DND-41 (cell line): ENCODE measurements around the gene PCMTD2.

Source experiments
- ATAC-seq: fragments of 200-7000 bp; cut with Tn5 transposase; 3 replicates; pipeline ENCODE4 v1.9.1; 2021; ENCODE audit warnings: low read depth; ENCODE audit not compliant: insufficient read depth
- DNase-seq: peaks from one replicate; pipeline ENCODE4 v3.0.0-alpha.2; 2020
- H2AFZ ChIP-seq: 2 replicates; pipeline ENCODE4 v1.6.0; 2012; ENCODE audit warnings: low read depth, low read length
- H3K27ac ChIP-seq: 2 replicates; pipeline ENCODE4 v1.5.1; 2012; ENCODE audit warnings: low read length, inconsistent platforms
- H3K27me3 ChIP-seq: fragments of 200-600 bp; sonication (generic); 2 replicates; pipeline ENCODE4 v1.6.0; 2012; ENCODE audit warnings: low read length, mild to moderate bottlenecking, inconsistent platforms; ENCODE audit not compliant: insufficient read depth, poor library complexity
- H3K36me3 ChIP-seq: 2 replicates; pipeline ENCODE4 v1.5.1; 2012; ENCODE audit warnings: low read length, inconsistent platforms; ENCODE audit not compliant: insufficient read depth
- H3K4me1 ChIP-seq: 2 replicates; pipeline ENCODE4 v1.5.1; 2012; ENCODE audit warnings: mild to moderate bottlenecking, low read length; ENCODE audit not compliant: insufficient read depth
- H3K4me2 ChIP-seq: 2 replicates; pipeline ENCODE4 v1.6.0; 2012; ENCODE audit warnings: mild to moderate bottlenecking, moderate library complexity, low read length, inconsistent platforms; ENCODE audit not compliant: insufficient read depth
- H3K4me3 ChIP-seq, 2 experiments: fragments of 200-600 bp in 1 of 2; shearing (Covaris generic) in 1 of 2; 2 replicates each; pipeline ENCODE4 v1.5.1; 2012 to 2016; ENCODE audit warnings: inconsistent platforms in 2 of 2, low read length in 2 of 2, mild to moderate bottlenecking in 2 of 2, low read depth in 1 of 2, moderate library complexity in 1 of 2
- H3K79me2 ChIP-seq: 2 replicates; pipeline ENCODE4 v1.6.0; 2012; ENCODE audit warnings: low read length, inconsistent platforms; ENCODE audit not compliant: insufficient read depth
- H3K9ac ChIP-seq: 2 replicates; pipeline ENCODE4 v1.6.0; 2012; ENCODE audit warnings: low read depth, mild to moderate bottlenecking, inconsistent platforms, low read length, moderate library complexity
- H3K9me3 ChIP-seq: 2 replicates; pipeline ENCODE4 v1.5.1; 2012; ENCODE audit warnings: low read length, moderate library complexity, mild to moderate bottlenecking, inconsistent platforms; ENCODE audit not compliant: insufficient read depth, severe bottlenecking
- H4K20me1 ChIP-seq: 2 replicates; pipeline ENCODE4 v1.6.0; 2012; ENCODE audit warnings: low read length; ENCODE audit not compliant: insufficient read depth
- EZH2 ChIP-seq: IDR thresholded peaks from 3 replicates; pipeline ENCODE4 v1.6.1; 2012; ENCODE audit warnings: borderline replicate concordance, low read depth, mild to moderate bottlenecking, moderate library complexity, low read length, inconsistent platforms; ENCODE audit not compliant: severe bottlenecking
- TF ChIP-seq, protein P1 (sequence below): IDR thresholded peaks from 2 replicates; pipeline ENCODE4 v1.5.1; 2012; ENCODE audit warnings: borderline replicate concordance, low read length, moderate library complexity, mild to moderate bottlenecking; ENCODE audit not compliant: poor library complexity, severe bottlenecking; ENCODE audit errors: extremely low read depth

PCMTD2 gene

DNA sequence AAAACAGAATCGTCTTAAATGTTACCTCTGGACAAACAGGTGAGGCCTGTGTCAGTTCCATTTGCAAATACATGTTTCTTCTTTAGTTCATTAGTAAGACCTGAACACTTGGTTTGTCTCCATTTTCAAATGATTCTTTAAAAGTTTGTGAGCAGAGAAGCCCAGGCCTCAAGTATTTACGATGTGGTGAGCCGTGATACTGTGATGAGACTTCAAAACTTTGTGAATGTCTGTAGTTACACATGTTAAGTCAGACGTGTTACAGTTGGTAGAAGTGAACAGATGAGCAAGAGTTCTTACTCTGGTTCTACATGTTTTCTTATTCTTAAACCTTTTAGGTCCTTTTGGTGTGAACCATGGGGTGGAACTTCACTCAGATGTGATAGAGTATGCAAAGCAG lies 8.5 kb downstream of the PCMTD2 start:
- H3K4me2 ChIP-seq: no peak overlapping the region
- H4K20me1 ChIP-seq: peaks cover 21% of the 10 kb centered on the region
- no peak overlapping the region for H2AFZ ChIP-seq
- no peaks in the 10 kb centered on the region for H3K27me3 ChIP-seq
- DNase-seq: no peak
- TF ChIP-seq, protein P1, sequence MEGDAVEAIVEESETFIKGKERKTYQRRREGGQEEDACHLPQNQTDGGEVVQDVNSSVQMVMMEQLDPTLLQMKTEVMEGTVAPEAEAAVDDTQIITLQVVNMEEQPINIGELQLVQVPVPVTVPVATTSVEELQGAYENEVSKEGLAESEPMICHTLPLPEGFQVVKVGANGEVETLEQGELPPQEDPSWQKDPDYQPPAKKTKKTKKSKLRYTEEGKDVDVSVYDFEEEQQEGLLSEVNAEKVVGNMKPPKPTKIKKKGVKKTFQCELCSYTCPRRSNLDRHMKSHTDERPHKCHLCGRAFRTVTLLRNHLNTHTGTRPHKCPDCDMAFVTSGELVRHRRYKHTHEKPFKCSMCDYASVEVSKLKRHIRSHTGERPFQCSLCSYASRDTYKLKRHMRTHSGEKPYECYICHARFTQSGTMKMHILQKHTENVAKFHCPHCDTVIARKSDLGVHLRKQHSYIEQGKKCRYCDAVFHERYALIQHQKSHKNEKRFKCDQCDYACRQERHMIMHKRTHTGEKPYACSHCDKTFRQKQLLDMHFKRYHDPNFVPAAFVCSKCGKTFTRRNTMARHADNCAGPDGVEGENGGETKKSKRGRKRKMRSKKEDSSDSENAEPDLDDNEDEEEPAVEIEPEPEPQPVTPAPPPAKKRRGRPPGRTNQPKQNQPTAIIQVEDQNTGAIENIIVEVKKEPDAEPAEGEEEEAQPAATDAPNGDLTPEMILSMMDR: no peak
- no peak for TF ChIP-seq EZH2
- H3K79me2 ChIP-seq: peaks cover 55% of the 10 kb centered on the region
- H3K9ac ChIP-seq: no peak overlapping the region
- no peaks in the 10 kb centered on the region for H3K4me1 ChIP-seq
- H3K9me3 ChIP-seq: no peaks in the 10 kb centered on the region
- peaks cover 59% of the 10 kb centered on the region for H3K36me3 ChIP-seq
- no peak for ATAC-seq
- no peak overlapping the region for H3K27ac ChIP-seq
- no peak overlapping the region for H3K4me3 ChIP-seq

DNA sequence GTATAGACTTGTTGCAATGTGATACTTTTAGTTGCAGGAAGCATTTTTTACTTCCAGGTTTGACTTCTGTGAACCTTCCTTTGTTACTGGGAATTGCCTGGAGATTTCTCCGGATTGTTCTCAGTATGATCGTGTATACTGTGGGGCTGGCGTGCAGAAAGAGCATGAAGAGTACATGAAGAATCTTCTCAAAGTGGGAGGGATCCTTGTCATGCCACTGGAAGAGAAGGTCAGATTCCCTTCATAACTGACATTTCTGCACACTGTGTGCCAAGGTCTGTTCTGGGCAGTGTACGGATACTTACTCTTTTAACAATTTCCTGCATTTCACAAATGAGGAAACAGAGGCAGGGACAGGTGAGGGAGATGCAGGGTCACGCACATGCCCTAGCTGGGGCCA lies 9.7 kb downstream of the PCMTD2 start:
- Histone ChIP-seq H4K20me1 (peaks cover 25% of the 10 kb centered on the region), H3K4me1 (no peaks in the 10 kb centered on the region), H3K4me2 (no peak overlapping the region), H3K4me3 (no peak overlapping the region), H3K9ac (no peak overlapping the region), H3K27ac (no peak overlapping the region), H3K9me3 (no peaks in the 10 kb centered on the region), H3K27me3 (no peaks in the 10 kb centered on the region), H2AFZ (no peak overlapping the region), H3K79me2 (peaks cover 55% of the 10 kb centered on the region), H3K36me3 (peaks cover 62% of the 10 kb centered on the region)
- DNase-seq (no peak), ATAC-seq (no peak)
- TF ChIP-seq, protein P1: no peak
- no peak for TF ChIP-seq EZH2

DNA sequence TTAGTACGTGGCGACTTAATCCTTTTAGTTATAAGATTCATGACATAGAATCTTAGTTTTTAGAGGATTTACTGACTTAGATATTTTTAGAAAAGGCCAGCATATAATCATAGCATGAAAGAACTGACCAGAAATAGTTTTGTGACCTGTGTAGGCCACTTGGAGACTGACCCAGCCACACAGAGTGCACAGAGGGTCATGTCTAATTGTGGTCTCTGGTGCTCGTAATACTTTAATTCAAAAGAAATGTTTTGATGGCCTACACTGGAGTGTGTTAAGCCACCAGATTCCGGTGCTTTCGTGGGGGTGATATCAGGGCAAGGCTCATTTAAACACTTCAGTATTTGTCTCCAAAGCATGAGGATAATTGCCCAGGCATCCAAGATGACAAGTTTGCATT lies 11.4 kb downstream of the PCMTD2 start:
- H4K20me1 ChIP-seq: peaks cover 32% of the 10 kb centered on the region
- DNase-seq: no peak
- H3K27me3 ChIP-seq: no peaks in the 10 kb centered on the region
- no peak overlapping the region for H3K4me2 ChIP-seq
- TF ChIP-seq, protein P1: no peak
- TF ChIP-seq EZH2: no peak
- peaks cover 58% of the 10 kb centered on the region for H3K36me3 ChIP-seq
- ATAC-seq: no peak
- no peak overlapping the region for H3K4me3 ChIP-seq
- no peak overlapping the region for H3K27ac ChIP-seq
- H3K79me2 ChIP-seq: peaks cover 42% of the 10 kb centered on the region
- no peak overlapping the region for H2AFZ ChIP-seq
- no peaks in the 10 kb centered on the region for H3K4me1 ChIP-seq
- no peak overlapping the region for H3K9ac ChIP-seq
- no peaks in the 10 kb centered on the region for H3K9me3 ChIP-seq

DNA sequence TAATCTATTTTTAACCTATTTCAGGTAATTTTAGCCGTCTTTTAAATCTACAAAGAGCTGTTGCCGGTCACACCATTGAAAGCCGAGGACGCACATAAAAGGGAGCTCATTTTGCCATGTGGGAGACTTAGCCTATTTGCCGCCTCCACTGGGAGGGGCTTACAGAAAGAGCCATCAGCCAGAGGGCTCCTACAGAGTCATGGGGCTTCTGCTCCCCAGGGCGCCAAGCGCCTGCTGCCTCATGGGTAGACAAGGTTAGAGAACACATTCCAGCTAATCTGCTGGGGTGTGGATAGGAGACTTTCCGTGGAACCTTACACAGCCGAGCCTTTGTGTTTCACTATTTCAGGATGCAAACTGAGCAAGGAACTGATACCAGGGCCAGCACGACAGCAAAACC lies 12.6 kb downstream of the PCMTD2 start:
- Histone ChIP-seq H3K27me3 (no peaks in the 10 kb centered on the region), H4K20me1 (peaks cover 21% of the 10 kb centered on the region), H3K4me1 (no peaks in the 10 kb centered on the region), H3K27ac (no peak overlapping the region), H3K4me2 (no peak overlapping the region), H3K9me3 (no peaks in the 10 kb centered on the region), H2AFZ (no peak overlapping the region), H3K79me2 (peaks cover 30% of the 10 kb centered on the region), H3K4me3 (no peak overlapping the region), H3K9ac (no peak overlapping the region), H3K36me3 (peaks cover 50% of the 10 kb centered on the region)
- TF ChIP-seq, protein P1: no peak
- TF ChIP-seq EZH2: no peak
- ATAC-seq (no peak), DNase-seq (no peak)
